ENCODE measurements around the gene NR1H3. TPM values are rescaled to one million over a fixed set of nuclear protein-coding genes. Genes with fewer than 3 reads are reported as not detected.

Gene NR1H3
- total and polyA plus RNA-seq, 4 donors = 35.0 to 62.0 (median 57.0) TPM

GRCh38 chr11:47213950-47214565 lies 43.7 kb upstream of the NR1H3 start:
- 5 to 10% methylated on average over 20 of the region's 20 CpGs for WGBS, 2 donors
- no peak for TF ChIP-seq CTCF (IDR thresholded peaks at IDR 0.05; ENCODE audit: control extremely low read depth, extremely low read depth)
- DNase-seq (peak; percentile 82 to 90 (median 87)), ATAC-seq (ENCODE audit: insufficient read depth, low FRiP score) (peak; percentile 87)
- H3K36me3 ChIP-seq (ENCODE audit: control insufficient read depth in 4 of 4, insufficient read depth in 4 of 4, low read length in 4 of 4) = peaks cover 0 to 6% (median 1%) of the 10 kb centered on the region in 4 donors
- H3K27me3 ChIP-seq (ENCODE audit: control insufficient read depth in 3 of 3, insufficient read depth in 3 of 3, low read length in 2 of 3) = no peaks in the 10 kb centered on the region
- peak overlapping the region; percentile 87 to 95 for H3K27ac ChIP-seq (ENCODE audit: low read depth in 1 of 2, low read length in 1 of 2)
- peak overlapping the region; percentile 47 for H3K4me3 ChIP-seq
- no peak overlapping the region for H3K9ac ChIP-seq (ENCODE audit: insufficient read depth in 1 of 2, low read length in 2 of 2)
- H3K4me1 ChIP-seq (ENCODE audit: control insufficient read depth in 5 of 5, insufficient read depth in 5 of 5, low read length in 5 of 5) = peaks cover 0 to 26% (median 8%) of the 10 kb centered on the region in 5 donors
- H3K9me3 ChIP-seq (ENCODE audit: control insufficient read depth in 4 of 4, insufficient read depth in 3 of 4, low read length in 3 of 4) = no peaks in the 10 kb centered on the region

DNA sequence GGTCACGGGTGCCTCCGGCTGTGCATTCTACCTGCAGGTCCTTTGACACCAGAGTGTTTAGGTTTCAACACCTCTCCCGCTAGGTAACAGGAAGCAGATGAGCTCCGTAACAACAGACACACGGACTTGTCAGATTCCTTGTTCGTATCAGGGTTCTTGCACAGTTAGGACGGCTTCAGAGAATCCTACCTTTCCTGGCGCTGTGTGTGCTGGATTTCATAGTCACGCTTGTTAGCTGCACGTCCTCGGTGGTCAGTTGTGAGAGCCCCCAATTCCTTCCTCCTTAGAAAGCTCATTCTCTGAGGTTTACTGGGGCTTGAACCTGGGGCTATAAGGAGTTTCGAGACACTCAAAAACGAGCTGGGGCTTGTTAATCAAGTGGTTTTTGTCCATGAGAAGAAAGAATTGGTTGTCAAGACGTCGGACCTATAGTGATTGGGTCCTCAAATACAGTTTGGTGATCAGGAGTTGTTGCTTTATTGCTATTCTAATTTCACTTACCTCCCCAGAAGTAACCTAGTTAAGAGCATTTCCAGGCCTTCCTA lies 42.4 kb upstream of the NR1H3 start:
- Histone ChIP-seq H3K9ac (ENCODE audit: insufficient read depth in 1 of 2, low read length in 2 of 2) (peak overlapping the region; percentile 46 to 74), H3K4me3 (peak overlapping the region; percentile 51), H3K27ac (ENCODE audit: low read depth in 1 of 2, low read length in 1 of 2) (peak overlapping the region; percentile 84 to 87), H3K4me1 (ENCODE audit: control insufficient read depth in 5 of 5, insufficient read depth in 5 of 5, low read length in 5 of 5) (peaks cover 6 to 26% (median 8%) of the 10 kb centered on the region in 5 donors), H3K27me3 (ENCODE audit: control insufficient read depth in 3 of 3, insufficient read depth in 3 of 3, low read length in 2 of 3) (no peaks in the 10 kb centered on the region), H3K36me3 (ENCODE audit: control insufficient read depth in 4 of 4, insufficient read depth in 4 of 4, low read length in 4 of 4) (peaks cover 0 to 9% (median 3%) of the 10 kb centered on the region in 4 donors), H3K9me3 (ENCODE audit: control insufficient read depth in 4 of 4, insufficient read depth in 3 of 4, low read length in 3 of 4) (no peaks in the 10 kb centered on the region)
- TF ChIP-seq CTCF (IDR thresholded peaks at IDR 0.05; ENCODE audit: control extremely low read depth, extremely low read depth) = no peak
- no peak for ATAC-seq (ENCODE audit: insufficient read depth, low FRiP score)
- DNase-seq = peak in 1 of 3 donors; percentile 56
- 6 to 7% methylated on average over 15 of the region's 15 CpGs for WGBS, 2 donors

- no peaks in the 10 kb centered on the region for H3K9me3 ChIP-seq (ENCODE audit: control insufficient read depth in 4 of 4, insufficient read depth in 3 of 4, low read length in 3 of 4)
- H3K27me3 ChIP-seq (ENCODE audit: control insufficient read depth in 3 of 3, insufficient read depth in 3 of 3, low read length in 2 of 3) = no peaks in the 10 kb centered on the region
- DNase-seq (peak; percentile 82 to 88 (median 87)), ATAC-seq (ENCODE audit: insufficient read depth, low FRiP score) (no peak)
- 11 to 12% methylated on average over 12 of the region's 12 CpGs for WGBS, 2 donors
- peak overlapping the region in 1 of 2 donors; percentile 74 for H3K9ac ChIP-seq (ENCODE audit: insufficient read depth in 1 of 2, low read length in 2 of 2)
- H3K4me3 ChIP-seq = peak overlapping the region; percentile 40
- H3K27ac ChIP-seq (ENCODE audit: low read depth in 1 of 2, low read length in 1 of 2) = peak overlapping the region; percentile 48 to 71
- peaks cover 6 to 26% (median 8%) of the 10 kb centered on the region in 5 donors for H3K4me1 ChIP-seq (ENCODE audit: control insufficient read depth in 5 of 5, insufficient read depth in 5 of 5, low read length in 5 of 5)
- TF ChIP-seq CTCF (IDR thresholded peaks at IDR 0.05; ENCODE audit: control extremely low read depth, extremely low read depth) = no peak
- H3K36me3 ChIP-seq (ENCODE audit: control insufficient read depth in 4 of 4, insufficient read depth in 4 of 4, low read length in 4 of 4) = peaks cover 0 to 10% (median 3%) of the 10 kb centered on the region in 4 donors
These were observed 41.5 kb upstream of the NR1H3 start for GRCh38 chr11:47216121-47216798.
